SK-N-MC (cell line): ENCODE results near the gene SLC10A7.

Experiments
- EZH2 ChIP-seq: fragments of 200-600 bp; sonication (generic); IDR thresholded peaks from one replicate; pipeline ENCODE4 v1.6.1; 2017; ENCODE audit warnings: antibody characterized with exemption
- FOXP2 ChIP-seq: optimal IDR thresholded peaks from 2 replicates; pipeline ENCODE3; 2011; ENCODE audit warnings: mild to moderate bottlenecking, moderate library complexity; ENCODE audit not compliant: insufficient read depth; ENCODE audit errors: extremely low read length, control extremely low read depth
- POLR2AphosphoS5 ChIP-seq: IDR thresholded peaks from 2 replicates; pipeline ENCODE4 v1.6.1; 2012; ENCODE audit warnings: mild to moderate bottlenecking, low read depth, low read length, borderline replicate concordance

DNA sequence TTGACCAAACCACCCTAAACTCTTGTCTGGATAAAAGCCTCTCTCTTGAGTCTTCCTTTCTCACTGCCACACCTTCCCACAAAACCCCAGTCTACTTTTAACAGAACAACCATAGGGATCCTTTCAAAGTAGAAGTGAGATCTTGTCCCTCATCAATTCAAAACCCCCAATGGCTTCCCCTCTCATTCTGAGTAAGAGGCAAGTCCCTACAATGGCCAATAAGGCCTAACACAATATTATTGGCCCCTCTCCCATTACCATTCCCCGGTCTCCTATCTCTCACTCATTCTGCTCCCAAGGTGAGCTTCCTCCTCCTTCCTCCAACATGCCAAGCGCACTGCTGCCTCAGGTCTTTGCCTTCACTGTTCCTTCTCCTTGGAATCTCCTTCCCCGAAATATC, 250.3 kb downstream of the SLC10A7 start:
- TF ChIP-seq EZH2 (no peak), POLR2AphosphoS5 (no peak), FOXP2 (no peak)
